ENCODE data around the gene FLT1. TPM values are rescaled to one million over a fixed set of nuclear protein-coding genes. Genes with fewer than 3 reads are reported as not detected.

The FLT1 gene
- total and polyA plus RNA-seq, 2 of the 13 experiments (the other 11 are each of a cell fraction or from before 2014, with no cell fraction given): 0.02 TPM; not detected in 1

DNA sequence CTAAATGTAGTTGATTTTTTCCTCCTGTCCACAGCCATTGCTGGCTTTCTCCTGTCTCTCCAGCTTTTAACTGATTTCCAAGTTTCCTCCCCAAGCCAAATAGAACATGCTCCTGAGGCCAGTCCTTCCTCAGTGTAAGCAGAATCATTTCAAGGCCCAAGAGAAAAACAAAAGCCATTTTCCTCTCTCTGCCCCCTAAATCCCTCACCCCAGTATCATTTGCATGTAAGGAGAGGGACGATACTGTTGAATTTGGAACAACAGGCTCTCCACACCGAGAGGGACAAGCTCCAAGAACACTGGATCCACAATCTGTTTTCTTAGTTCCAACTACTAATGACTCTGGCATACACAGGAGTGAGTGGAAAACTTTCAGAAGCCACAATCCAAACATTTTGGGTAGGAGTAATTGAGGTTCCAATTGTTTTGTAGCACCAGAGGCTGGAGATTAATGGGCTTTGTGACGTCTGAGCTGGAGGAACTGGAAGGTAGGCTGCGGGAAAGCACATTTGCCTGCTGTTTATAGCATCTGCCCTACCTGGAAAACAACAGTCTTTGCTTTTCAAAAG is 156.8 kb downstream of the FLT1 start:
- POLR2A ChIA-PET: no interaction called here
- Histone ChIP-seq H3K36me3 (replicated peaks in 1 of 2; ENCODE audit: control insufficient read depth in 1 of 2, insufficient read depth in 2 of 2, low read length in 2 of 2) (no peaks in the 10 kb centered on the region), H3K4me1 (ENCODE audit: insufficient read depth, low read length) (no peaks in the 10 kb centered on the region), H3K9ac (ENCODE audit: insufficient read depth, low read depth, low read length) (no peak overlapping the region), H3K27ac (ENCODE audit: extremely low read length, insufficient read depth, low read length) (no peak overlapping the region), H3K4me2 (ENCODE audit: low read depth, low read length) (no peak overlapping the region), H3K27me3 (ENCODE audit: control insufficient read depth in 1 of 2, insufficient read depth in 2 of 2, low read length in 2 of 2) (peaks cover 0 to 1% of the 10 kb centered on the region in 2 experiments; a peak in 1 of 5 replicates), H3K9me3 (ENCODE audit: low read length) (no peaks in the 10 kb centered on the region), H3K4me3 (replicated peaks in 1 of 3; ENCODE audit: insufficient read depth in 1 of 3, low read depth in 2 of 3, low read length in 3 of 3) (no peak overlapping the region), H3K79me2 (ENCODE audit: insufficient read depth, low read length) (no peaks in the 10 kb centered on the region), H2AFZ (ENCODE audit: low read length) (no peak overlapping the region), H4K20me1 (ENCODE audit: insufficient read depth, low read length) (no peaks in the 10 kb centered on the region)
- CTCF ChIA-PET (ENCODE audit: low intra/inter-chr PET ratio, low total read pairs): no interaction called here
- FAIRE-seq (no peak), DNase-seq (ENCODE audit: low spot score) (no peak), ATAC-seq (no peak)
- BruUV-seq (replicated peaks): no TSS peak
- TF ChIP-seq MXD3 (CRISPR knock-in tag; IDR thresholded peaks at IDR 0.05) (no peak), MYNN (CRISPR knock-in tag; IDR thresholded peaks at IDR 0.05; ENCODE audit: low read depth) (no peak), MAX (IDR thresholded peaks at IDR 0.05) (no peak), DDIT3 (CRISPR knock-in tag; IDR thresholded peaks at IDR 0.05) (no peak), KLF9 (CRISPR knock-in tag; IDR thresholded peaks at IDR 0.05; ENCODE audit: low read depth) (no peak), ZMAT3 (CRISPR knock-in tag; conservative IDR thresholded peaks at IDR 0.05) (no peak), WIZ (CRISPR knock-in tag; IDR thresholded peaks at IDR 0.05) (no peak), LCORL (IDR thresholded peaks at IDR 0.05) (no peak), LCORL (CRISPR knock-in tag; IDR thresholded peaks at IDR 0.05) (no peak), CCDC6 (CRISPR knock-in tag; IDR thresholded peaks at IDR 0.05) (no peak), CBX5 (CRISPR knock-in tag; IDR thresholded peaks at IDR 0.05; ENCODE audit: borderline replicate concordance) (no peak), TARDBP (CRISPR knock-in tag; IDR thresholded peaks at IDR 0.05) (no peak)
- TF ChIP-seq, protein P1, sequence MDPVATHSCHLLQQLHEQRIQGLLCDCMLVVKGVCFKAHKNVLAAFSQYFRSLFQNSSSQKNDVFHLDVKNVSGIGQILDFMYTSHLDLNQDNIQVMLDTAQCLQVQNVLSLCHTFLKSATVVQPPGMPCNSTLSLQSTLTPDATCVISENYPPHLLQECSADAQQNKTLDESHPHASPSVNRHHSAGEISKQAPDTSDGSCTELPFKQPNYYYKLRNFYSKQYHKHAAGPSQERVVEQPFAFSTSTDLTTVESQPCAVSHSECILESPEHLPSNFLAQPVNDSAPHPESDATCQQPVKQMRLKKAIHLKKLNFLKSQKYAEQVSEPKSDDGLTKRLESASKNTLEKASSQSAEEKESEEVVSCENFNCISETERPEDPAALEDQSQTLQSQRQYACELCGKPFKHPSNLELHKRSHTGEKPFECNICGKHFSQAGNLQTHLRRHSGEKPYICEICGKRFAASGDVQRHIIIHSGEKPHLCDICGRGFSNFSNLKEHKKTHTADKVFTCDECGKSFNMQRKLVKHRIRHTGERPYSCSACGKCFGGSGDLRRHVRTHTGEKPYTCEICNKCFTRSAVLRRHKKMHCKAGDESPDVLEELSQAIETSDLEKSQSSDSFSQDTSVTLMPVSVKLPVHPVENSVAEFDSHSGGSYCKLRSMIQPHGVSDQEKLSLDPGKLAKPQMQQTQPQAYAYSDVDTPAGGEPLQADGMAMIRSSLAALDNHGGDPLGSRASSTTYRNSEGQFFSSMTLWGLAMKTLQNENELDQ (CRISPR knock-in tag; IDR thresholded peaks at IDR 0.05; ENCODE audit: borderline replicate concordance): no peak
- in situ Hi-C loops (cut with HindIII; ENCODE audit: extremely low pct_ligation_motif_present, low pct_unique_long_range_greater_than_20kb) (no loop called here), intact Hi-C loops (cut with micrococcal nuclease; ENCODE audit: unreplicated experiment) (no loop called here)
- WGBS (ENCODE audit: low lambda C conversion rate): 26% methylated on average over 4 of the region's 4 CpGs
